HG02870 (cell line): ENCODE data around the gene UMODL1.
"Not testable (repeated sequence)": the region's sequence is repeated elsewhere in the genome, so short reads cannot be mapped to it uniquely, and the experiment has no call there.

Source experiments
- ATAC-seq: cut with Tn5 transposase; IDR thresholded peaks from one replicate; pipeline ENCODE4 v1.9.1; 2021; ENCODE audit warnings: mild to moderate bottlenecking, moderate library complexity; ENCODE audit not compliant: unreplicated experiment

UMODL1 gene

DNA sequence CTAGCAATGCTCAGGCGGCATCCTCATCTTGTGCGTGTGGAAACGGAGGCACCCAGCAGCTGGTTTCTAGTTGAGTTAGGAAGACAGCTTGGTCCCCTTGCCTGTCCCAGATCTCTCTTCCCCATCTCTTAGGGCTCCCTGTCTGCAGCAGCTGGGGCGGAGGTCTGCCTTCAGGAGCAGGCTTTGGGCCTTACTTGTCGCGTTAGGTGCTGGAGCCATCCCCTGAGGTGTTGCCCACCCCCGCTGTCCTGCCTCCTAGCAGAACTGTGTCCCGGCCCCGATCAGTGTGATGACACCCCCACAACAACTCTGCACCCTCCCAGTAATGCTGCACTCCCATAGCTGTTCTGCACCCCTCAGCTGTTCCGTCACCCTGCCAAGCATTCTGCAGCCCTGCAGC, 40.7 kb downstream of the UMODL1 start:
- ATAC-seq, result no peak

DNA sequence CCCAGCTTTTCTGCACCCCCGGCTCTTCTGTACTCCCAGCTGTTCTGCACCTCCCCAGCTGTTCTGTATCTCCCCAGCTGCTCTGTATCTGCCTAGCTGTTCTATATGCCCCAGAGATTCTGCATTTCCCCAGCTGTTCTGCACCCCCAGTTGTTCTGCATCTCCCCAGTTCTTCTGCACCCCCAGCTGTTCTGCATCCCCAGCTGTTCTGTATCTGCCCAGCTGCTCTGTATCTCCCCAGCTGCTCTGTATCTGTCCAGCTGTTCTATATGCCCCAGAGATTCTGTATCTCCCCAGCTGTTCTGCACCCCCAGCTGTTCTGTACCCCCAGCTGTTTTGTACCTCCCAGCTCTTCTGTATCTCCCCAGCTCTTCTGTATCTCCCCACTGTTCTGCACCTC, 41.1 kb downstream of the UMODL1 start:
- no peak for ATAC-seq

DNA sequence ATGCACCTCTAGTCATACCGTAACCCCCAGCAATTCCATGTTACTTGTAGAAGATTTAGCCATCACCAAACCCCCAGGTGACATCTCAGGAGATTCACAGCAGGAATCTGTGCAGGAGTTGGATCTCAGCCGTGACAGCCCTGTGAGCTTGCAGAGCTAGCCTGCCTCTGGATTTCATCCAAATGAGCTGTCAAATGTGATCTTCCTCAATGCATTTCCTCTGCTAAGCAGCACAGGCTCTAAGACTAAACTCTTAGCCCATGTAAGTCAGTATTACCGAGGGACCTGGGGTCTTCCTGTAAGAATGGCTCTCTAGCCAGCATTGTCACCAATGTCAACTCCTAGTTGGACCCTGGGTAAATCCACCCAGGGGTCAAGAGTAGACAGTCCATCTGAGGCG, 41.7 kb downstream of the UMODL1 start:
- ATAC-seq, result no peak

DNA sequence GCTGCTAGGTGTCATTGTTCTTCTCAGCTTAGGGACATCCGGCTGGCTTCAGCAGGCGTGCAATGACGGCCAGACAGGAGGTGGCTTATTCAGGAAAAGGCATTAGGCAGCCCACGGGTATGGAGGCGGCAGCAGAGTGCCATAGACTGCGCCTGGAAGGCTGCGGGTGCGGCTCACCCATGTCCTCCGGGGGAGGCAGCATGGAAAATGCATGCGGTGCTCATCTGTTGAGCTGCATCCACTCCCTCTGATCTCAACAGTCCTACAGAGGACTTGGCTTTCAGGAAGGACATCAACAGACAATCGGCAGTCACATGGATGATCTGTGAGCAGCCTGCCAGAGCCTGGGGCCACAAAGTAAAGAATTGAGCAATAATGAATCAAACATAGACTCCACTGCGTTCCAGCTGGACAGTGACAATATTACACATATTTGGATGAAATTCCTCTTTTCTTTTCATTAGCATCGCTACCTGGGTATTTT, 42.9 kb downstream of the UMODL1 start:
- ATAC-seq, result no peak

DNA sequence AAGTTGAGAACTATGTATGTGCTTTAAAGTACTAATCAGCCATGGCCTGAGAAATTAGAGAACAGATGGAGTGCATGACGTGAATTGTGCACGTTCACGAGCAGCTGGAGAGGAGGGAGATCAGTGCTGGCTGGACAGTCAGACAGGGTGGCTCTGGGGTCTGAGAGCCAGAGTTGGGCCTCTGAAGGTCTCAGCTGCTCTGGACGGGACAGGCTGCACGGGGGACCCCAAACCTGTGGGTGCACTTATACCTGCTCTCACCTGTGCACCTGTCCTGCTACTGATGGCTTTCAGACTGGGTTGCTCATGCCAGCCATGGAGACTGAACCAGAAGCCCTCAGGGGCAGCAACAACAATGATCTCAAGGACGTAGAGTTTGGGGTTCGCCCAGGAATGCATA, 43.5 kb downstream of the UMODL1 start:
- no peak for ATAC-seq

DNA sequence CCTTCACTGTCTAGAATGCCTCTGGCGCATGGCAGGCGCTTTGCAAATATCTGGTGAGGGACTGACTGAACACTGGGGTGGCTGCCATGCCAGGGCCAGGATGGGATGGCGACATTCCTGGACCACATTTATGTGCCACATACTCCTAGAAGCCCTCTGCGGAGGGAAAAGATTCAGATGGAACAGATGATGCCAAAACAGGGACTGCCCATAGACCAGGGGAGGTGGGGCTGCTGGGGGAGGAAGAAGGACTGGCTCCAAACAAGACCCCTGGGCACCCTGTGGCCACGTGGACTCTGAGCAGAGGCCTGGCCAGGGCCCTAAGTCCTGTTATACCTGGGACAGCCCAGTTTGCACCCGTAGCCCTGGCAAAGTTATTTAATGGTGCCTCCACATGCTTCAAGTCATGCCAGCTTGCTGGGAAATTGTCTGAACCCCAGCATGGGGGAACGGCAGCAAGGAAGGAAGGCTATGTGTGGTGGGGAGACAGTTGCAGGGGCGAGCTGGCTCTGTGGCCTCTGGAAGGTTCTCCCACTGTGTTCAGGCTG, 44.1 kb downstream of the UMODL1 start:
- no peak for ATAC-seq

DNA sequence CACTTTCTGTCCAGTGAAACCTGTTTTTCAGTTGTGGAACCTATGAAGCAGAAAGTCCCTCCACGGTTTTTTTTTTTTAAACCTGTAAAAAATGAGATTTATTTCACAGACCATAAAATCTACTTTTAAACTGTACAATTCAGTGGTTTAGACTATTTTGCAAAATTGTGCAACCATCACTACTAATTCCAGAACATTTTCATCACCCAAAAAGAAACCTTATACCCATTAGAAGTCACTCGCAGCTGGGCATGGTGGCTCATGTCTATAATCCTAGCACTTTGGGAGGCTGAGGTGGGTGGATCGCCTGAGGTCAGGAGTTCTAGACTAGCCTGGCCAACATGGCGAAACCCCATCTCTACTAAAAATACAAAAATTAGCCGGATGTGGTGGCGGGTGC, 45.4 kb downstream of the UMODL1 start:
- ATAC-seq, result not testable (repeated sequence)

DNA sequence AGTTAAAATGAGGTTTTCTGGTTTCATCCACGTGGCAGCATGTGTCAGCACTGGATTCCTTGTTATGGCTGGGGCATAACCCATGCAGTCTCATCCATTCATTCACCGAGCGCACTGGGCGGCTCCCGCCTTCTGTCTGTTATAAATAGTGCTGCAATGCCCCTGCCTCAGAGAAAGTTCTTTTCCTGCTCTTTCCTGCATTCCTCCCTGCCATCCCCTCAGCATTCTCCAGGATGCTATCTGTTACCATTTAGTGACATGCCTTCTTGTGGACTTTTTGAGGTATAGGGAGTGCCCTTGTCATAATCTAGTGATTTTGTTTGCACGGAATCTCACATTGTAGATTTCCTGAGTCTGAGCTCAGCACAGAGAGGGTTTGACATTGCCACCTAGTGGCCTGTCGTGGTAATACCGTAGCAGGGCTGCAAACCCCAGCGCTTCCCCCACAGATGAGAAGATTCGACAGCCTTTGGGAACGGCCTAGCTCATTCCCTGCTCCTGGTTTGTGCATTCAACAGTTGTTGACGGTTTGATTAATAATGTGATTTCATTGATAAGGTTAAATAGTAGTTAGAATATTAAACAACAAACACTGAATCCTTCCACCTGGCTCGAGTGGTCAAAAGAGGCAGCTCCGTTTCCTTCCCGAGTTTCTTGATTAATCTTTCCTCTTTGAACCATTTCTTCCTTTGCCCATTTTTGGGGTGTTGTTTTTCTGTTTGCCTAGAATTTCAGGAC, 46.3 kb downstream of the UMODL1 start:
- ATAC-seq, result no peak

DNA sequence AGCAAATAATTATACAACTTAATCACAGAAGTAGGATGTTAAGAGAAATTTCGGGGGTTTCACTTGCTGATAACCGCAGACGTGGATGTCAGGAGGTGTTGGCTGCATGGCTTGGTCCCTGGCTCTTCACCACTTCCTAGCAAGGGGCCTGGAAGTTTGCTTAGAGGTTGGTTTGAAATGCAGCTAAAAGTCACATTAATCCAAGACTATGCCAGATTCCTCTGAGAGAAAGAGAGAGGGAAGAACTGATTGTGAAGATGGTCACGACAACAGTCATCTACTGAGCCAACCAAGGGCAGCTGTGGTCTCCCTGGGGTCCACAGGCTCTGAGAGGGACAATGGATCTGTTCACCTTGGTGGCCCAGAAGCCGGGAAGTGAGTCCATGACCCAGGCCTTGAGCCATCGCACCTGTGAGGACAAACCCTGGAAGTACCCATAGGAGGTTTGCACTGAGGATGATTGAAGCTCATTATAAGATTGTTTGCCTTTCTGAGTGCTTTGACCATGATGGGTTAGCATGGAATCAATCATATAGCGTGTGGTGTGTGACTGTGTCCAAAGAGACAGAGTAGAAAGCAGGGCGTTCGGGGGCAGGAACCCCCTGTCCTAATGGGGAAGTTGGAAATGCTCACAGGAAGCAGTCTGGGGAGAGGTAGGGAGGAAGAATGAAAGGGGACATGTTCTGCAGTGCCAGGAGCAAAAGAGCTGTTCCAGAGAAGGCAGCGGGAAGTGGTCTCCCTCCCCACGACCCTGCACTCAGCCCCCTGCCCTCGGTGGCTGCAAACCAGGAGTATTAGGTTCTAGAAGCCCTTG, 47.1 kb downstream of the UMODL1 start:
- ATAC-seq, result no peak

DNA sequence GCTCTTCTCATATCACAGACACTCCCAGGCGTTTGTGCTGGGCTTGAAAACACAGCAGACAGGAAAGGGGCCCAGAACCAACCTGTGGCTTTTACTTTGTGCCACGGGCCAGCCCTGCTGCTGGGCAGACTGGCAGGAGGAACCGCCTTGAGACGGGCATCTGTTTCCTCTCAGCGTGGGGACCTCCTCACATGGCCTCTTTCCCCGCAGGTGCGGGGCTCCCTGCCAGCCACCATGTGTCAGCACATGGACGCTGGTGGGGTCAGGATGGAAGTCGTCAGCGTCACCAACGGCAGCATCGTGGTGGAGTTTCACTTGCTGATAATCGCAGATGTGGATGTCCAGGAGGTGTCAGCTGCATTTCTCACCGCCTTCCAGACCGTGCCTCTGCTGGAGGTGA, 47.8 kb downstream of the UMODL1 start:
- no peak for ATAC-seq

DNA sequence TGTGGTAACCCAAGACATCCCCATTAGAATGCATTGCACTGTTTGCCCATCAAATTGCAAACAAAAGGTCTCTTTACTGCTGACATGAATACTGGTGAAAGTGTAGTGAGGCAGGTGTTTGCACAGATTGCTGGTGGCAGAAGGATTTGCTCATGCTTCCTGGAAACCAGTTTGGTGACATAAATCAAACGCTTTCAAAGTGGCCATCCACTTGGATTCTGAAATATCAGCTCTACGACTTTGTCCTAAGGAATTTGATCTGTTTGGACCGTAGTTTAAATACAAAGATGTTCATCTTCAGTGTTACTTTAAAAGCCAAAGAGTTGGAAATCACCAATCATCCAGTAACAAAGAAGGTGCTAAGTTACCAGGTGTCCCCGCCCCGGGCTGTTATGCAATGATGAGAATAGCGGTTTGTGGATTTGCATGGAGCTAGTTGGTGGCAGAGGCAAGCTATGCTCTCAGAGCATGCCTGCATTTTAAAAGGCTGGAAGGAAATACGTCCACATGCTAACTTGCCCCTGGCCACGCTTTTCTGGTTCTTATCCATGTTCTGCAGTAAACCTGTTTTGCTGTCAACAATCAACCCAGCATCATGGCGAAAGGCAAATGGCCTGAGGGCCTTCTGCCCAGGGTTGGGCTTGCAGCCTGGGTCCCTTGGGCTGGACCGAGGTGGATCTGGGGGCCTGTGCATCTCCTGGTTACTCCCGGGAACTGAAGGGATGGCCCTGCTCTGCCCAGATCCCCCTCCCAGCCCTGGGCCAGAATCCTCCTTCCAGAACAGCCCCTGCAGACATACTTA, 49.2 kb downstream of the UMODL1 start:
- no peak for ATAC-seq

DNA sequence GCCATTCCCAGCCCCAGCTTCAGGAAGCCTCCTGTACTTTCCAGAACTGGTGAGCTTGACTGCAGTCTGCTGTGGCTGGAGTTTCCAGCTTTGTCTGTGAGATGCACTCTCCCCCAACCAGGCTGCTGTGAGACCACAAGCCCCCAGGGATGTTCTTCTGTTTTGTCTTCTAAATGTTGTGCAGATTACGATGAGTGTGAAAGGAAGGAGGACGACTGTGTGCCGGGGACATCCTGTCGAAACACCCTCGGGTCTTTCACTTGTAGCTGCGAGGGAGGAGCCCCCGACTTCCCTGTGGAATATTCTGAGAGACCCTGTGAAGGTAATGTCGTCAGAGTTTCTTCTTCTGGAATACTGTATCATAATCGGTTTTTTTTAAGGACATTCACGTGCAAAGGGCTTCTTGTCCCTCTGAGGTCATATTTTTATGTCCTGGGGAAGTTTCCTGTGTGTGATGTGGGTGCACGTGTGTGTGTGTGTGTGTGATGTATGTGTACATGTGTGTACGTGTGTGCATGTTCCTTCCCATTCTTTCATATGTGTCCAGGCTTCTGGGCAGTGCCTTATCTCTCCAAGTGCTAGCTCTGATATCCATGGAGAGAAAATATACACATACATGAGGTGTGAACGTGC, 49.9 kb downstream of the UMODL1 start:
- ATAC-seq, result no peak

DNA sequence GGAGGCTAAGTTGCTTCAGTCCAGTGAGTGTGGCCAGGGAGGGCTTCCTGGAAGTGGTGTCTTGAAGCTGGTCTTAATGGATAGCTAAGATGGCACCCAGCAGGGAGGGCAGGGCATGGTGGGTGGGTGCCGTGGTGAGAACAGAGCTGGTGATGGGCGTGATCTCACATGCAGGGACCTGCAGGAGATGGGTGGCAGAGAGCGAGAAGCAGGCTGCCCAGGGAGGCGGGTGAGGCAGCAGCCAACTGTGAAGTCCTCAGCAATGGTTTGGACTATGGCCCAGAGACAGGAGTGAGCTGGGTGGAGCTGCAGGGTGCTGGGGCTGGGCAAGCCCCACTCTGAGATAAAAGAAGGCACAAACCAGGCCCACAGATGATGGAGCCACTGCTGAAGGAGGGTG, 50.7 kb downstream of the UMODL1 start:
- ATAC-seq, result no peak

DNA sequence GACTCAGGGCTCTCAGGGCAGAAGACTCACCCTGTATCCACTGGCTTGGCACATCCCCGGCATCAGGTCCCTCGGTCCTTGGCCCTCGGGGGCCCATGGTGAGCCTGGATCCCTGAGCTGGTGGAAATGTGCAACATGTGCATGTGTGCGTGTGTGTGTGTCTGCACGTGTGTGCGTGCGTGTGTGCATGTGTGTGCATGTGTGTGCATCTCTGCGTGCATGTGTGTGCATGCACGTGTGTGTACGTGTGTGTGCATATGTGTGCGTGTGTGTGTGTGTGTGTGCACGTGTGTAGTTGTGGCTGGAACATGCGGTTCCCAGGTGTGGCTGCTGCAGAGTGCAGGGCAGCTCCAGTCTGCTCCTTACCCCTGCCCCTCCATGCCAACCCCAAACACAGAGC, 51.3 kb downstream of the UMODL1 start:
- no peak for ATAC-seq

DNA sequence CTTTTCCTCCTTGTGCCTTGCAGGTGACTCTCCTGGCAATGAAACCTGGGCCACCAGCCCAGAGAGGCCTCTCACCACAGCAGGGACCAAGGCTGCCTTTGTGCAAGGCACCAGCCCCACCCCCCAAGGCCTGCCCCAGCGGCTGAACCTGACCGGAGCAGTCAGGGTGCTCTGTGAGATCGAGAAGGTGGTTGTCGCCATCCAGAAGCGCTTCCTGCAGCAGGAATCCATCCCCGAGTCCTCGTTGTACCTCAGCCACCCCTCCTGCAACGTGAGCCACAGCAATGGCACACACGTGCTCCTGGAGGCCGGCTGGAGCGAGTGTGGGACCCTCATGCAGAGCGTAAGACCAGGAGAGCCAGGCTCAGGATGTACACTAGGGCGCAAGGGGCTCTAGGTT, 51.7 kb downstream of the UMODL1 start:
- ATAC-seq, result no peak

DNA sequence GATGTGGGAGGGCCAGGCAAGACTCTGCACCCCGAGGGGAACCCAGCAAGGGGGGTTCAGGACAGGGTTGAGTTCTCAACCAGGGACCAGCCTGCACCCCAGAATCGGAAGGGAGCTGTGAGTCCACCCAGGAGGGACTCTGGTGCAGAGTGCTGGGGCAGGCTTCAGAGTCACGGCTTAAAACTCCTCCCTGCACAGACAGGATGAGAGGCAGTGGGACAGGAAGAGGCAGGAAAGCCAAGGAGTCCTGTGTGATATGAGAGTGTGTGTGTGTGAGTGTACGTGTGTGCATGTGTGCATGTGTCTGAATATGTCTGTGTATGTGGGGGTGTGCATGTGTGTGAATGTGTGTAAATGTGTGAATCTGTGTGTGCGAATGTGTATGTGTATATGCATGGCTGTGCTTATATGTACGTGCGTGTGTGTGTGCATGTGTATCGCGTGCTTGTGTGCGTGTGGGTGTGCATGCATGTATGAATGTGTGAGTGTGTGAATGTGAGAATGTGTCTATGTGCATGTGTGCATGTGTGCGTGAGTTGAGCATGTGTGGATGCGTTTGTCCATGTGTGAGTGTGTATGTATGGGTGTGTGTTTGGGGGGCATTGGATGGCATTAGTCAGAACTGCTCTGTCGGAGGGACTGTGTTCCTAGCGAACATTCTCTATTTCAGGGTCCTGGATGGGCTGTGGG, 52.2 kb downstream of the UMODL1 start:
- no peak for ATAC-seq

DNA sequence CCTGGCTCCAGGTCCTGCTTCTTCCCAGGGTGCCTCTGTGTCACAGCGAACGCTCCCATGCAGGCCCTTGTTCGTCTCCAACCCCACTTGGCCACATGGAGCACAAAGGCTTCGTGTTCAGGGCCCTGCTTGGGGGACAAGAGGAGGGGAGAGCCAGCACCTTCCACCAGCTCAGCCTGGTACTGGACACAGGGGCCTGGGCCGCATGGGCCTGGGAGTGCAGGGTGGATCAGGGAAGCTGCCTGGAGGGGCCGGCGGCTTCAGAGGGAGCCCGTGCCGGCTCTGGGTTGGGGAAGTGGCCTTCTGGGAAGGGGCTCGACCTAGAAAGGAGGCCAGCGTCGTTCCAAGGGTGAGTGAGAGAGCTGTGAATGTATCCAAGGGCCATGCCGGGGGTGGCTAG, 53.0 kb downstream of the UMODL1 start:
- ATAC-seq, result no peak

DNA sequence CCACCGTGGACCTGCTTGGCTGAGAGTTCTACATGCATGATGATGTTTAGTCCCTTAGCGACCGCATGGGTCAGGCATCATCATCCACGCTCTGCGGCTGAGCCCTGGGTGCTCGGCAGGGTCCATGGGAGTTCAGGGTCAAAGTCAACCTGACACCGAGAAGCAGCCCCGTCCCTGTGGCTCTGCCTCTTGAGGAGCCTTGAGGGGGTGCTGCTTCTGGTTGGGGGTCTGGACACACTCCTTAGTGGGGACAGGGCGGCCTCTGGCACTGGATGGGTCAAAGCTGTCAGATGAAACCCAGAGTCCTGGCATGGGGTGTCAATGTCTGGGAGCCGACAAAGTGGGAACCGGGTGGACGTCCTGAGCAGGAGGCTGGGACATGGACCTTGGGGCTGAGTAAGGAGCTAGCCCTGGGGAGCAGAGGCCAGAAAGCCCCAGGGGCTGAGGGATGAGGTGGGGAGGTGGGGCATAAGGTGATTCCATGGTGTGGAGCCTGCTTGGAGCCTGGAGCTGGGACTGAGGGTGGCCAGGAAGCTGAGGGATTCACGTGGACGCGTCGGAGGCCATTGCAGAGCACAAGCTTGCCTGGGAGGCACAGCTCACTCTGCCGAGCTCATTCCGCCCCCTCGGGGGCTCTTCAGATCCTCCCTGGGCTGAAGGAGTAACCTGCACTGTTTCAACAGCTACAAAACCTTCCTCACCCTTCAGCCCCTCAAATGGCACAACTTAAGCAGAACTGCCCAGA, 53.9 kb downstream of the UMODL1 start:
- ATAC-seq, result no peak
